HepG2 (cell line): ENCODE results near the gene RAB40C. TPM values are rescaled to one million over a fixed set of nuclear protein-coding genes. Genes with fewer than 3 reads are reported as not detected.

ENCODE experiments used
- ATAC-seq: fragments of 200-7000 bp; cut with Tn5 transposase; 3 replicates; pipeline ENCODE4 v1.9.1; 2020; ENCODE audit warnings: mild to moderate bottlenecking, moderate library complexity
- BruUV-seq: library from RNA; stranded (reverse); fragments of 400-500 nt; replicated peaks from 2 replicates; lab custom pipeline; 2021; lab: Mats Ljungman, UMichigan
- CTCF ChIA-PET: fragments of 300-600 bp; formaldehyde crosslinking; extraction: SDS; loops from one replicate; lab custom pipeline; 2021; ENCODE audit warnings: low total read pairs, inconsistent platforms, low intra/inter-chr PET ratio; lab: Yijun Ruan, JAX
- POLR2A ChIA-PET: fragments of 350-600 bp; sonication (Branson Sonifier 250); formaldehyde crosslinking; loops from one replicate; lab custom pipeline; 2020; ENCODE audit warnings: antibody characterized with exemption, inconsistent platforms; lab: Yijun Ruan, JAX
- DNase-seq: peaks from one replicate; pipeline ENCODE4 v3.0.0-alpha.2; 2015; ENCODE audit warnings: low spot score
- FAIRE-seq: peaks from 3 replicates; lab custom pipeline; 2011; peaks lifted over from hg19 to GRCh38; lab: Jason Lieb, UNC
- H2AFZ ChIP-seq: one replicate; pipeline ENCODE4 v1.6.1; 2011; ENCODE audit warnings: low read length, inconsistent platforms
- H3K27ac ChIP-seq: fragments of 300-600 bp; 3 replicates; pipeline ENCODE4 v1.8.0; 2011; ENCODE audit warnings: mixed run types, mild to moderate bottlenecking, mixed read lengths, low read length, inconsistent platforms; ENCODE audit not compliant: insufficient read depth; ENCODE audit errors: extremely low read length
- H3K27me3 ChIP-seq, 2 experiments: fragments of 200-600 bp in 1 of 2; 2 replicates in 1 of 2; 3 replicates in 1 of 2; pipeline versions ENCODE4 v1.6.0 to v1.8.0; 2011; ENCODE audit warnings: low read length in 2 of 2, mild to moderate bottlenecking in 2 of 2, moderate library complexity in 2 of 2, inconsistent platforms in 1 of 2; ENCODE audit not compliant: insufficient read depth in 2 of 2, control insufficient read depth in 1 of 2
- H3K36me3 ChIP-seq, 2 experiments: fragments of 200-600 bp in 1 of 2; replicated peaks in 1 of 2; 2 replicates in 1 of 2; 3 replicates in 1 of 2; pipeline versions ENCODE4 v1.5.1 to v1.8.0; 2011; ENCODE audit warnings: low read length in 2 of 2, inconsistent platforms in 1 of 2; ENCODE audit not compliant: insufficient read depth in 2 of 2, control insufficient read depth in 1 of 2
- H3K4me1 ChIP-seq: 2 replicates; pipeline ENCODE4 v1.5.1; 2012; ENCODE audit warnings: low read length, inconsistent platforms; ENCODE audit not compliant: insufficient read depth
- H3K4me2 ChIP-seq: 2 replicates; pipeline ENCODE4 v1.6.0; 2011; ENCODE audit warnings: low read depth, low read length, inconsistent platforms
- H3K4me3 ChIP-seq, 3 experiments: fragments of 200-600 bp in 1 of 3; sonication (generic), shearing (Covaris generic) in 1 of 3; replicated peaks in 1 of 3; 2 replicates each; pipeline ENCODE4 v1.5.1; 2011 to 2016; ENCODE audit warnings: low read length in 3 of 3, inconsistent platforms in 2 of 3, low read depth in 2 of 3, mild to moderate bottlenecking in 2 of 3, control low read depth in 1 of 3, mixed read lengths in 1 of 3; ENCODE audit not compliant: insufficient read depth in 1 of 3
- H3K79me2 ChIP-seq: one replicate; pipeline ENCODE4 v1.6.1; 2011; ENCODE audit warnings: low read length, inconsistent platforms; ENCODE audit not compliant: insufficient read depth
- H3K9ac ChIP-seq: 2 replicates; pipeline ENCODE4 v1.6.0; 2011; ENCODE audit warnings: mild to moderate bottlenecking, low read depth, low read length, inconsistent platforms; ENCODE audit not compliant: insufficient read depth
- H3K9me3 ChIP-seq: 2 replicates; pipeline ENCODE4 v1.5.1; 2012; ENCODE audit warnings: mild to moderate bottlenecking, low read length
- H4K20me1 ChIP-seq: 2 replicates; pipeline ENCODE4 v1.6.0; 2011; ENCODE audit warnings: inconsistent platforms, mild to moderate bottlenecking, low read length, moderate library complexity; ENCODE audit not compliant: insufficient read depth
- CSRNP1 ChIP-seq: sonication (generic); formaldehyde crosslinking; IDR thresholded peaks from 2 replicates; pipeline ENCODE4 v1.8.1; 2023; ENCODE audit warnings: mild to moderate bottlenecking, missing genetic modification reagents
- CTCF ChIP-seq: sonication (generic); formaldehyde crosslinking; IDR thresholded peaks from 2 replicates; pipeline ENCODE4 v1.5.0; 2020; ENCODE audit warnings: mild to moderate bottlenecking, missing genetic modification reagents, moderate library complexity
- ELF3 ChIP-seq: IDR thresholded peaks from 2 replicates; pipeline ENCODE4 v1.6.1; 2016; ENCODE audit warnings: missing genetic modification reagents, missing compliant biosample characterization
- RBFOX2 ChIP-seq: fragments of 200-400 bp; formaldehyde crosslinking; IDR thresholded peaks from 2 replicates; pipeline ENCODE4 v1.6.1; 2017; ENCODE audit warnings: low read depth, mild to moderate bottlenecking, low read length
- ZC3H13 ChIP-seq: sonication (generic); formaldehyde crosslinking; IDR thresholded peaks from 2 replicates; pipeline ENCODE4 v1.8.1; 2023; ENCODE audit warnings: mild to moderate bottlenecking, missing genetic modification reagents, moderate library complexity
- ZNF281 ChIP-seq: sonication (generic); formaldehyde crosslinking; IDR thresholded peaks from 2 replicates; pipeline ENCODE4 v1.4.0; 2020; ENCODE audit warnings: missing genetic modification reagents, borderline replicate concordance
- ZNF543 ChIP-seq: sonication (generic); formaldehyde crosslinking; IDR thresholded peaks from 2 replicates; pipeline ENCODE4 v1.4.0; 2020; ENCODE audit warnings: mild to moderate bottlenecking, missing genetic modification reagents
- ZNF687 ChIP-seq: sonication (generic); formaldehyde crosslinking; IDR thresholded peaks from 2 replicates; pipeline ENCODE4 v1.5.1; 2020; ENCODE audit warnings: mild to moderate bottlenecking, missing genetic modification reagents, moderate library complexity
- ZNF710 ChIP-seq: sonication (generic); formaldehyde crosslinking; IDR thresholded peaks from 2 replicates; pipeline ENCODE4 v1.5.0; 2020; ENCODE audit warnings: mild to moderate bottlenecking, missing genetic modification reagents, borderline replicate concordance
- WGBS: methylation state at CpG from one replicate; pipeline ENCODE4 v1.1.6; 2017; ENCODE audit warnings: low lambda C conversion rate; 5-methylcytosine and 5-hydroxymethylcytosine counted together
- in situ Hi-C: cut with HindIII; loops from 2 replicates; pipeline ENCODE4 v1.10.0; 2017; ENCODE audit warnings: low pct_unique_long_range_greater_than_20kb; ENCODE audit not compliant: extremely low pct_ligation_motif_present
- intact Hi-C: fragments of 100-400 bp; cut with micrococcal nuclease; formaldehyde crosslinking; loops from one replicate; pipeline ENCODE4 v1.10.0; 2022; ENCODE audit not compliant: unreplicated experiment
- polyA plus RNA-seq, 8 experiments: library from polyadenylated mRNA; depleted of rRNA in 3 of 8; stranded (reverse) in 7 of 8; unstranded in 1 of 8; fragments of >200 nt; fragmentation: Illumina TruSeq in 4 of 8; extraction: Trizol in 4 of 8; gene quantifications; 2 replicates each; pipeline versions ENCODE4 v1.2.1 to v1.2.3, GENCODE V29; 2011 to 2016; ENCODE audit warnings: low read depth in 4 of 8, missing spikeins in 1 of 8, mixed read lengths in 1 of 8; ENCODE audit not compliant: insufficient read depth in 1 of 8
- total RNA-seq, 5 experiments: library from RNA; depleted of rRNA; stranded (reverse); fragments of >200 nt; fragmentation: Illumina TruSeq; extraction: Trizol; gene quantifications; 2 replicates each; pipeline ENCODE4 v1.2.3, GENCODE V29; 2016; ENCODE audit warnings: low read depth in 1 of 5

RAB40C gene
- total and polyA plus RNA-seq, 2 of the 13 experiments (the other 11 are each of a cell fraction or from before 2014, with no cell fraction given): 7.7 to 11.5 TPM

- DNase-seq (no peak), FAIRE-seq (no peak), ATAC-seq (peak; percentile 49)
- no peak overlapping the region for H3K4me3 ChIP-seq
- peaks cover 12% of the 10 kb centered on the region for H3K4me1 ChIP-seq
- H3K9ac ChIP-seq: no peak overlapping the region
- no peak overlapping the region for H3K27ac ChIP-seq
- no peaks in the 10 kb centered on the region for H4K20me1 ChIP-seq
- in situ Hi-C loops (no loop called here), intact Hi-C loops (no loop called here)
- ChIA-PET CTCF (no interaction called here), POLR2A (interaction anchor here (1.0 to 1.4 kb wide), 3 partner anchors 9 to 60 kb away, joined by 3 to 5 read pairs (median 3); partner anchors contain the start of gene METTL26)
- H3K79me2 ChIP-seq: no peaks in the 10 kb centered on the region
- H3K4me2 ChIP-seq: no peak overlapping the region; the same call in 1 of the 2 replicates
- no peaks in the 10 kb centered on the region for H3K9me3 ChIP-seq
- peaks cover 1 to 5% of the 10 kb centered on the region in 2 experiments; a peak in 1 of 5 replicates for H3K36me3 ChIP-seq
- no peaks in the 10 kb centered on the region for H3K27me3 ChIP-seq
- 78% methylated on average over 10 of the region's 21 CpGs for WGBS
- no TSS peak for BruUV-seq
- H2AFZ ChIP-seq: no peak overlapping the region
- TF ChIP-seq ZNF710 (no peak), ZNF687 (CRISPR knock-in tag) (peak; percentile 64), ZC3H13 (CRISPR knock-in tag) (0 out of 2 replicates have a peak, but pooled peaks have one; percentile 10), ZNF543 (CRISPR knock-in tag) (no peak), ZNF281 (CRISPR knock-in tag) (no peak), ELF3 (CRISPR knock-in tag) (no peak), CTCF (CRISPR knock-in tag) (peak; percentile 69), RBFOX2 (0 out of 2 replicates have a peak, but pooled peaks have one; percentile 9), CSRNP1 (CRISPR knock-in tag) (no peak)
Observed at GRCh38 chr16:576197-576822, 13.6 kb upstream of the RAB40C start.
